Measurements from ENCODE around the gene MAGI3. TPM values are rescaled to one million over a fixed set of nuclear protein-coding genes. Genes with fewer than 3 reads are reported as not detected.

Gene MAGI3
- total and polyA plus RNA-seq, 5 donors from 2014 or later: 1.4 to 4.9 (median 2.5) TPM

GRCh38 chr1:113663165-113663951 lies 273.0 kb downstream of the MAGI3 start:
- Histone ChIP-seq H3K36me3 (ENCODE audit: control insufficient read depth, insufficient read depth, low read length) (no peaks in the 10 kb centered on the region), H3K27me3 (ENCODE audit: control insufficient read depth, insufficient read depth, low read length) (no peaks in the 10 kb centered on the region), H3K4me3 (ENCODE audit: low read depth, low read length) (no peak overlapping the region), H3K27ac (ENCODE audit: insufficient read depth, low read length, poor library complexity, severe bottlenecking) (no peak overlapping the region), H3K4me1 (ENCODE audit: control insufficient read depth, insufficient read depth, low read length, poor library complexity, severe bottlenecking) (no peaks in the 10 kb centered on the region), H3K9me3 (ENCODE audit: control insufficient read depth in 2 of 2, low read length in 2 of 2) (no peaks in the 10 kb centered on the region)
- H3K9me3 Mint-ChIP-seq: no peaks in the 10 kb centered on the region
- H3K27ac Mint-ChIP-seq: no peak overlapping the region
- ATAC-seq (ENCODE audit: low read depth in 2 of 2): no peak
- no peak overlapping the region for H3K4me3 Mint-ChIP-seq
- peaks cover 4% of the 10 kb centered on the region for H3K27me3 Mint-ChIP-seq
- peaks cover 0 to 2% (median 0%) of the 10 kb centered on the region in 4 donors for H3K4me1 Mint-ChIP-seq
- no peaks in the 10 kb centered on the region for H3K36me3 Mint-ChIP-seq
- no peak for DNase-seq

GRCh38 chr1:113665071-113665470 lies 274.8 kb downstream of the MAGI3 start:
- Histone ChIP-seq H3K36me3 (ENCODE audit: control insufficient read depth, insufficient read depth, low read length) (no peaks in the 10 kb centered on the region), H3K27me3 (ENCODE audit: control insufficient read depth, insufficient read depth, low read length) (no peaks in the 10 kb centered on the region), H3K4me3 (ENCODE audit: low read depth, low read length) (no peak overlapping the region), H3K27ac (ENCODE audit: insufficient read depth, low read length, poor library complexity, severe bottlenecking) (no peak overlapping the region), H3K4me1 (ENCODE audit: control insufficient read depth, insufficient read depth, low read length, poor library complexity, severe bottlenecking) (no peaks in the 10 kb centered on the region), H3K9me3 (ENCODE audit: control insufficient read depth in 2 of 2, low read length in 2 of 2) (no peaks in the 10 kb centered on the region)
- no peak for DNase-seq
- Mint-ChIP-seq H3K27ac (no peak overlapping the region), H3K4me1 (peaks cover 0 to 2% (median 0%) of the 10 kb centered on the region in 4 donors), H3K36me3 (no peaks in the 10 kb centered on the region), H3K27me3 (peaks cover 4% of the 10 kb centered on the region), H3K4me3 (no peak overlapping the region), H3K9me3 (no peaks in the 10 kb centered on the region)
- ATAC-seq (ENCODE audit: low read depth in 2 of 2): no peak

GRCh38 chr1:113666126-113666525 lies 275.8 kb downstream of the MAGI3 start:
- Histone ChIP-seq H3K36me3 (ENCODE audit: control insufficient read depth, insufficient read depth, low read length) (no peaks in the 10 kb centered on the region), H3K4me1 (ENCODE audit: control insufficient read depth, insufficient read depth, low read length, poor library complexity, severe bottlenecking) (no peaks in the 10 kb centered on the region), H3K9me3 (ENCODE audit: control insufficient read depth in 2 of 2, low read length in 2 of 2) (no peaks in the 10 kb centered on the region), H3K4me3 (ENCODE audit: low read depth, low read length) (no peak overlapping the region), H3K27me3 (ENCODE audit: control insufficient read depth, insufficient read depth, low read length) (no peaks in the 10 kb centered on the region), H3K27ac (ENCODE audit: insufficient read depth, low read length, poor library complexity, severe bottlenecking) (no peak overlapping the region)
- Mint-ChIP-seq H3K27ac (no peak overlapping the region), H3K4me3 (no peak overlapping the region), H3K27me3 (peaks cover 4% of the 10 kb centered on the region), H3K9me3 (no peaks in the 10 kb centered on the region), H3K36me3 (no peaks in the 10 kb centered on the region), H3K4me1 (peaks cover 0 to 2% (median 0%) of the 10 kb centered on the region in 4 donors)
- DNase-seq: no peak
- ATAC-seq (ENCODE audit: low read depth in 2 of 2): no peak

- Histone ChIP-seq H3K9me3 (ENCODE audit: control insufficient read depth in 2 of 2, low read length in 2 of 2) (no peaks in the 10 kb centered on the region), H3K4me3 (ENCODE audit: low read depth, low read length) (no peak overlapping the region), H3K27ac (ENCODE audit: insufficient read depth, low read length, poor library complexity, severe bottlenecking) (no peak overlapping the region), H3K36me3 (ENCODE audit: control insufficient read depth, insufficient read depth, low read length) (no peaks in the 10 kb centered on the region), H3K4me1 (ENCODE audit: control insufficient read depth, insufficient read depth, low read length, poor library complexity, severe bottlenecking) (no peaks in the 10 kb centered on the region), H3K27me3 (ENCODE audit: control insufficient read depth, insufficient read depth, low read length) (no peaks in the 10 kb centered on the region)
- peaks cover 1% of the 10 kb centered on the region for H3K27me3 Mint-ChIP-seq
- H3K4me1 Mint-ChIP-seq: no peaks in the 10 kb centered on the region
- no peak overlapping the region for H3K27ac Mint-ChIP-seq
- ATAC-seq (ENCODE audit: low read depth in 2 of 2) (no peak), DNase-seq (no peak)
- no peaks in the 10 kb centered on the region for H3K36me3 Mint-ChIP-seq
- H3K4me3 Mint-ChIP-seq: no peak overlapping the region
- peaks cover 0 to 2% (median 0%) of the 10 kb centered on the region in 7 donors for H3K9me3 Mint-ChIP-seq
Measured at GRCh38 chr1:113669988-113670387, 279.7 kb downstream of the MAGI3 start.

GRCh38 chr1:113670650-113671049 lies 280.3 kb downstream of the MAGI3 start:
- no peak overlapping the region for H3K4me3 Mint-ChIP-seq
- no peak overlapping the region for H3K27ac ChIP-seq (ENCODE audit: insufficient read depth, low read length, poor library complexity, severe bottlenecking)

GRCh38 chr1:113672491-113672890 lies 282.2 kb downstream of the MAGI3 start:
- Histone ChIP-seq H3K27ac (ENCODE audit: insufficient read depth, low read length, poor library complexity, severe bottlenecking) (no peak overlapping the region), H3K27me3 (ENCODE audit: control insufficient read depth, insufficient read depth, low read length) (no peaks in the 10 kb centered on the region), H3K9me3 (ENCODE audit: control insufficient read depth in 2 of 2, low read length in 2 of 2) (no peaks in the 10 kb centered on the region), H3K36me3 (ENCODE audit: control insufficient read depth, insufficient read depth, low read length) (no peaks in the 10 kb centered on the region), H3K4me3 (ENCODE audit: low read depth, low read length) (no peak overlapping the region), H3K4me1 (ENCODE audit: control insufficient read depth, insufficient read depth, low read length, poor library complexity, severe bottlenecking) (no peaks in the 10 kb centered on the region)
- no peak for ATAC-seq (ENCODE audit: low read depth in 2 of 2)
- no peaks in the 10 kb centered on the region for H3K4me1 Mint-ChIP-seq
- peaks cover 0 to 2% (median 0%) of the 10 kb centered on the region in 7 donors for H3K9me3 Mint-ChIP-seq
- H3K27me3 Mint-ChIP-seq: no peaks in the 10 kb centered on the region
- DNase-seq: no peak
- no peak overlapping the region for H3K4me3 Mint-ChIP-seq
- no peak overlapping the region for H3K27ac Mint-ChIP-seq
- H3K36me3 Mint-ChIP-seq: no peaks in the 10 kb centered on the region

More at GRCh38 chr1:113670650-113671049, 280.3 kb downstream of the MAGI3 start:
- Histone ChIP-seq H3K36me3 (ENCODE audit: control insufficient read depth, insufficient read depth, low read length) (no peaks in the 10 kb centered on the region), H3K4me3 (ENCODE audit: low read depth, low read length) (no peak overlapping the region), H3K9me3 (ENCODE audit: control insufficient read depth in 2 of 2, low read length in 2 of 2) (no peaks in the 10 kb centered on the region), H3K27me3 (ENCODE audit: control insufficient read depth, insufficient read depth, low read length) (no peaks in the 10 kb centered on the region), H3K4me1 (ENCODE audit: control insufficient read depth, insufficient read depth, low read length, poor library complexity, severe bottlenecking) (no peaks in the 10 kb centered on the region)
- ATAC-seq (ENCODE audit: low read depth in 2 of 2) (no peak), DNase-seq (no peak)
- H3K27ac Mint-ChIP-seq: no peak overlapping the region
- H3K4me1 Mint-ChIP-seq: no peaks in the 10 kb centered on the region
- peaks cover 0 to 2% (median 0%) of the 10 kb centered on the region in 7 donors for H3K9me3 Mint-ChIP-seq
- no peaks in the 10 kb centered on the region for H3K36me3 Mint-ChIP-seq
- H3K27me3 Mint-ChIP-seq: no peaks in the 10 kb centered on the region

GRCh38 chr1:113674591-113674990 lies 284.3 kb downstream of the MAGI3 start:
- Mint-ChIP-seq H3K9me3 (peaks cover 0 to 2% (median 0%) of the 10 kb centered on the region in 7 donors), H3K27ac (no peak overlapping the region), H3K27me3 (no peaks in the 10 kb centered on the region), H3K4me1 (peaks cover 0 to 6% (median 0%) of the 10 kb centered on the region in 4 donors), H3K36me3 (no peaks in the 10 kb centered on the region), H3K4me3 (no peak overlapping the region)
- H3K9me3 ChIP-seq (ENCODE audit: control insufficient read depth in 2 of 2, low read length in 2 of 2): no peaks in the 10 kb centered on the region
- no peaks in the 10 kb centered on the region for H3K36me3 ChIP-seq (ENCODE audit: control insufficient read depth, insufficient read depth, low read length)
- H3K27ac ChIP-seq (ENCODE audit: insufficient read depth, low read length, poor library complexity, severe bottlenecking): no peak overlapping the region
- DNase-seq (no peak), ATAC-seq (ENCODE audit: low read depth in 2 of 2) (no peak)
- H3K27me3 ChIP-seq (ENCODE audit: control insufficient read depth, insufficient read depth, low read length): no peaks in the 10 kb centered on the region
- no peak overlapping the region for H3K4me3 ChIP-seq (ENCODE audit: low read depth, low read length)
- H3K4me1 ChIP-seq (ENCODE audit: control insufficient read depth, insufficient read depth, low read length, poor library complexity, severe bottlenecking): no peaks in the 10 kb centered on the region

- Mint-ChIP-seq H3K9me3 (peaks cover 0 to 2% (median 0%) of the 10 kb centered on the region in 7 donors), H3K4me3 (no peak overlapping the region), H3K27ac (peak overlapping the region in 1 of 3 donors; percentile 5), H3K36me3 (no peaks in the 10 kb centered on the region), H3K27me3 (no peaks in the 10 kb centered on the region), H3K4me1 (peaks cover 0 to 6% (median 0%) of the 10 kb centered on the region in 4 donors)
- Histone ChIP-seq H3K27me3 (ENCODE audit: control insufficient read depth, insufficient read depth, low read length) (no peaks in the 10 kb centered on the region), H3K4me3 (ENCODE audit: low read depth, low read length) (no peak overlapping the region), H3K9me3 (ENCODE audit: control insufficient read depth in 2 of 2, low read length in 2 of 2) (no peaks in the 10 kb centered on the region), H3K36me3 (ENCODE audit: control insufficient read depth, insufficient read depth, low read length) (no peaks in the 10 kb centered on the region), H3K27ac (ENCODE audit: insufficient read depth, low read length, poor library complexity, severe bottlenecking) (no peak overlapping the region), H3K4me1 (ENCODE audit: control insufficient read depth, insufficient read depth, low read length, poor library complexity, severe bottlenecking) (no peaks in the 10 kb centered on the region)
- DNase-seq (no peak), ATAC-seq (ENCODE audit: low read depth in 2 of 2) (no peak)
Measured at GRCh38 chr1:113675302-113675701, 285.0 kb downstream of the MAGI3 start.

Measured in CD4-positive, CD25-positive, alpha-beta regulatory T cell (primary cell).